ENCODE results near the gene FBXO22. TPM values are rescaled to one million over a fixed set of nuclear protein-coding genes. Genes with fewer than 3 reads are reported as not detected.

Gene FBXO22
- total and polyA plus RNA-seq, 4 experiments from 2014 or later: 13.8 to 30.1 (median 24.0) TPM

DNA sequence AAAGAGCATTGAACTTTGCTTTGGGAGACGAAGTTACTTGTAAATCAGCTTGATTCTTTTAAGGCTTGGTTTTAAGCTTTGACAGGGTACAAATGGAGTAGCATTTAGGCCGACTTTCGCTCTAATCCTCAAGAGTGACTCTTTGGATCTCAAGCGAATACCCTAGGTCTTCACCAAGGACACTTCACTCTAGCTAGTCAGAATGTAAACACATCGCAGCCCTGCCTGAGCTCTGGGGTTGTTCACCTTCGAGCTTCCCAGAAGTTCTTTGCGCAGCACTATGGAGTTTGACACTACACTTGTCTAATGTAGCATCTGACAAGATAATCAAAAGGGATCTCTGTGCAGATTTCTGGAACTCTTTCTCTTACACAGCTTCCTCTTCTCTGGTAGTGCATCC is 86.2 kb downstream of the FBXO22 start:
- H3K36me3 ChIP-seq (ENCODE audit: insufficient read depth, low read length): no peaks in the 10 kb centered on the region
- H3K4me3 Mint-ChIP-seq: peak overlapping the region in 1 of 8 donors; percentile 31
- H3K4me3 ChIP-seq (ENCODE audit: low read length in 2 of 2): no peak overlapping the region
- peaks cover 0 to 18% (median 10%) of the 10 kb centered on the region in 8 donors for H3K9me3 Mint-ChIP-seq
- ChIA-PET POLR2A (ENCODE audit: partially characterized antibody) (no interaction called here), CTCF (ENCODE audit: partially characterized antibody) (interaction anchor here (1.2 kb wide), 1 partner anchor 11 kb away, joined by 3 read pairs; no protein-coding TSS in a partner anchor)
- H3K4me1 ChIP-seq (ENCODE audit: insufficient read depth, low read length): no peaks in the 10 kb centered on the region
- intact Hi-C loops (cut with micrococcal nuclease): no loop called here
- peaks cover 3 to 10% of the 10 kb centered on the region in 2 donors for H3K27me3 Mint-ChIP-seq
- H3K27me3 ChIP-seq (ENCODE audit: insufficient read depth, low read length): no peaks in the 10 kb centered on the region
- DNase-seq: no peak
- peaks cover 0 to 3% of the 10 kb centered on the region in 2 donors for H3K36me3 Mint-ChIP-seq
- no peak overlapping the region for H3K27ac ChIP-seq (ENCODE audit: low read depth, low read length)
- H3K27ac Mint-ChIP-seq: no peak overlapping the region
- H3K9me3 ChIP-seq (ENCODE audit: control insufficient read depth in 1 of 2, low read length in 2 of 2): no peaks in the 10 kb centered on the region
- H3K4me1 Mint-ChIP-seq: peaks cover 0 to 4% (median under 1%) of the 10 kb centered on the region in 4 donors

Other genes with a start within 250 kb of the FBXO22 start
- not detected for gene CSPG4, start 191.0 kb upstream of the FBXO22 start, total RNA-seq
- not detected for gene CSPG4, start 191.0 kb upstream of the FBXO22 start, polyA plus RNA-seq
- gene UBE2Q2, start 60.4 kb upstream of the FBXO22 start, total RNA-seq: 10 to 100 TPM; 38.0 to 42.9 TPM
- 10 to 100 TPM; 58.9 to 67.1 TPM for gene UBE2Q2, start 60.4 kb upstream of the FBXO22 start, polyA plus RNA-seq
- gene NRG4, start 108.5 kb downstream of the FBXO22 start, total RNA-seq: not detected
- gene NRG4, start 108.5 kb downstream of the FBXO22 start, polyA plus RNA-seq: not detected
- gene TMEM266, start 156.1 kb downstream of the FBXO22 start, total RNA-seq: not detected
- not detected for gene TMEM266, start 156.1 kb downstream of the FBXO22 start, polyA plus RNA-seq